Gastrocnemius medialis (tissue), 4 donors: ENCODE data around the gene CABCOCO1. TPM values are rescaled to one million over a fixed set of nuclear protein-coding genes. Genes with fewer than 3 reads are reported as not detected.

Experiments used
- total RNA-seq, 4 donors: library from RNA; depleted of rRNA; stranded (reverse); fragments of >200 nt; gene quantifications; one replicate each; pipeline versions ENCODE4 v1.1.0 to v1.2.3, GENCODE V29; 2016

Gene CABCOCO1
- total RNA-seq, 4 donors from 2014 or later = not detected

Other genes starting within 250 kb of the CABCOCO1 start
- under 1 TPM in 1 of 4 donors, not detected in 3; 0.18 TPM for gene TMEM26, start 209.5 kb upstream of the CABCOCO1 start, total RNA-seq
- 100 to 1,000 TPM; 156 to 512 (median 263) TPM for gene ARID5B, start 238.8 kb downstream of the CABCOCO1 start, total RNA-seq